Measurements from ENCODE around the gene INPP5D.
"Not testable (repeated sequence)": the region's sequence is repeated elsewhere in the genome, so short reads cannot be mapped to it uniquely, and the experiment has no call there.

INPP5D gene

DNA sequence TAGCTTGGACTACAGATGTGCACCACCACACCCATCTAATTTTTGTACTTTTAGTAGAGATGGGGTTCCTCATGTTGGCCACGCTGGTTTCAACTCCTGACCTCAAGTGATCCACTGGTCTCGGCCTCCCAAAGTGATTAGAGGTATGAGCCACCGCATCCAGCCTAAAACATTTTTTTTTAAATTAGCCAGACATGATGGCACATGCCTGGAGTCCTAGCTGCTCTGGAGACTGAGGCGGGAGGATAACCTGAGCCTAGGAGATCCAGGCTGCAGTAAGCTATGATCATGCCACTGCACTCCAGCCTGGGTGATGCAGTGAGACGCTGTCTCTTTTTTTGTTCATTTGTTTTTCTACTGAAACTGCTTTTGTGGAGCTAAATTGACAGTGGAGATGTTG, 126.7 kb downstream of the INPP5D start:
- TF ChIP-seq GATA1 (IDR thresholded peaks at IDR 0.05; ENCODE audit: low read depth, low read length) (no peak), POLR2A (IDR thresholded peaks at IDR 0.05; ENCODE audit: low read length) (no peak)

DNA sequence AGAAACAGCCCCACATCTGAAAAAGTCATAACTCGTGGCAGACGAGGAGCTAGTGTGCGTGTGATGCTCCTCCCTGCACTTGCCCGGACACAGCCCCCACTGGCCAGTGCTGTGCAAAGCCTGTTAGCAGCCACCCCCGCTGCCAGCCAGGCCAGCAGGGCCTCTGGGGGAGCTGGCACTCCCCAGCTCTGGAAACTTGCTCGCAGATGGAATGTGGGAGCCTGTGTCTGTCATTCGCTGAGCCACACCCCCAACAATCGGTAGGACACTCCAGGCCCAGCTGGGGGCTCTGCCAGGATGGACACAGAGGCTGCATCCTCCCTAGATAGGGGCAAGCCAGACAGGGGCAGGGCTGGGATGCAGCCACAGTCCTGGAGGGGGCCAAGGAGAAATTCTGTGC, 128.9 kb downstream of the INPP5D start:
- TF ChIP-seq POLR2A (IDR thresholded peaks at IDR 0.05; ENCODE audit: low read length) (no peak), GATA1 (IDR thresholded peaks at IDR 0.05; ENCODE audit: low read depth, low read length) (no peak)
- DNase-seq: no peak

More for the DNA sequence above, 126.7 kb downstream of the INPP5D start:
- DNase-seq: no peak

DNA sequence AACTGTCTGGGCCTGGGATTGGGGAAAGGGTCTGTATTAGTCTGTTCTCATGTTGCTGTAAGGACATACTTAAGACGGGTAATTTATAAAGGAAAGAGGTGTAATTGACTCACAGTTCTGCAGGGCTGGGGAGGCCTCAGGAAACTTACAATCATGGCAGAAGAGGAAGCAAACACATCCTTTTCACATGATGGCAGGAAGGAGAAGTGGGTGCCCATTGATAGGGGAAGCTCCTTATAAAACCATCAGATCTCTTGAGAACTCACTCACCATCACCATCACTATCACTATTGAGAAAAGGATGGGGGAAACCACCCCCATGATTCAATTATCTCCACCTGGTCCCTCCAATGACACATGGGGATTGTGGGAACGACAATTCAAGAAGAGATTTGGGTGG, 130.9 kb downstream of the INPP5D start:
- not testable (repeated sequence) for DNase-seq

DNA sequence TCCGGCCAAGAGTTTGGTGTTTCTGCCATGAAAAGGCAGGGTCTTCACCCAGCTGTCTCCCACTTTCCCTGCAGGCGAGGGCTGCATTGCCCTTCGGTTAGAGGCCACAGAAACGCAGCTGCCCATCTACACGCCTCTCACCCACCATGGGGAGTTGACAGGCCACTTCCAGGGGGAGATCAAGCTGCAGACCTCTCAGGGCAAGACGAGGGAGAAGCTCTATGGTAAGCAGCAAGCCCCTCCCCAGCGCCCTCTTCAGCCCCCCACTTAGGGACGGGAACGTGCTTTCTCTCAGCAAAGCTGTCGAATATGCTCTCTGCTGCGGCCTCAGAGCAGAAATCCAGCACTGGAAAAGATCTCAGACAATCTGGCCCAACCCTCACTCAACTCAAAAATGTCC, 133.6 kb downstream of the INPP5D start:
- no peak for DNase-seq
- no peak for TF ChIP-seq GATA1 (IDR thresholded peaks at IDR 0.05; ENCODE audit: low read depth, low read length)
- no peak for TF ChIP-seq POLR2A (IDR thresholded peaks at IDR 0.05; ENCODE audit: low read length)

DNA sequence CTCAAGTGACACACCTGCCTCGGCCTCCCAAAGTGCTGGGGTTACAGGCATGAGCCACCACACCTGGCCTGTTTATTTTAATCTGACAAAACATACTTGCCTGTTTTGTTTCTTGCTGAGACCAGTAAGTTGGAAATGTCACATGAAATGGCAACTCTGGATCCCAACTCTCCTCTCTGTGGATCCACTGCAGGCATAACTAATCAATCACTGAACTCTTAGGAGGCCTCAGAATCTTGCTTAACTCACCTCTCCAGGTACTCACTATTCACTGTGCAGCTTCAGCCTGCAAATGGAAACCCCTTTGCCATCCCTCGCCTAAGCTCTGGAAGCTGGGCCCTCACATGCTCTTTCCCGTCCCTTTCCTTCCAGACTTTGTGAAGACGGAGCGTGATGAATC, 134.9 kb downstream of the INPP5D start:
- TF ChIP-seq POLR2A (IDR thresholded peaks at IDR 0.05; ENCODE audit: low read length) (no peak), GATA1 (IDR thresholded peaks at IDR 0.05; ENCODE audit: low read depth, low read length) (no peak)
- DNase-seq: no peak

DNA sequence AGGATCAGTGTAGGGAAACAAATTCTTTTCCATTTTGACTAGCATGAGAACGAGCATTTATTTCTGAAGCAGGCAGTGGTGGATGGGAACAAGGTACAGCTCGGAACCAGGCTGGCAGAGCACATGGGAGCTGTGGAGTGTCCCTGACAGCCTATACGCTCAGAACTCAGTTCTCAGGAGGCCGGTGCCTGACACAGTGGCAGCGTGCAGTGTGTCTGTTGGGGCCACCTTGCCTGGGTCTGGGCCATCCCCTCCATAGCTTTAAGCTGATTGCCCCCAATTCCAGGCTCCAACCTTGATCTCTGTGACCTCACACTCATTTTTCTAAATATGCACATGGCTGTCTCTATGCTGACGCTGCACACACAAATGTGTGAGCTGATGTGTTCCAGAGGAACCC, 136.9 kb downstream of the INPP5D start:
- no peak for TF ChIP-seq GATA1 (IDR thresholded peaks at IDR 0.05; ENCODE audit: low read depth, low read length)
- TF ChIP-seq POLR2A (IDR thresholded peaks at IDR 0.05; ENCODE audit: low read length): no peak
- DNase-seq: no peak

DNA sequence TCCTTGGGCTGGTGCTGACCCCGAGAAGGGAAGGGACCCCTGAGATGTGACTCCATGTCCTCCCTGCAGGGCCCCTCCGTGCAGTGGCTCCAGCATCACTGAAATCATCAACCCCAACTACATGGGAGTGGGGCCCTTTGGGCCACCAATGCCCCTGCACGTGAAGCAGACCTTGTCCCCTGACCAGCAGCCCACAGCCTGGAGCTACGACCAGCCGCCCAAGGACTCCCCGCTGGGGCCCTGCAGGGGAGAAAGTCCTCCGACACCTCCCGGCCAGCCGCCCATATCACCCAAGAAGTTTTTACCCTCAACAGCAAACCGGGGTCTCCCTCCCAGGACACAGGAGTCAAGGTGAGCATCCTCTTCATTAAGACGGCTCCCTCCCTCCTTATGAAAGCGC, 137.9 kb downstream of the INPP5D start:
- DNase-seq: no peak
- no peak for TF ChIP-seq POLR2A (IDR thresholded peaks at IDR 0.05; ENCODE audit: low read length)
- no peak for TF ChIP-seq GATA1 (IDR thresholded peaks at IDR 0.05; ENCODE audit: low read depth, low read length)

DNA sequence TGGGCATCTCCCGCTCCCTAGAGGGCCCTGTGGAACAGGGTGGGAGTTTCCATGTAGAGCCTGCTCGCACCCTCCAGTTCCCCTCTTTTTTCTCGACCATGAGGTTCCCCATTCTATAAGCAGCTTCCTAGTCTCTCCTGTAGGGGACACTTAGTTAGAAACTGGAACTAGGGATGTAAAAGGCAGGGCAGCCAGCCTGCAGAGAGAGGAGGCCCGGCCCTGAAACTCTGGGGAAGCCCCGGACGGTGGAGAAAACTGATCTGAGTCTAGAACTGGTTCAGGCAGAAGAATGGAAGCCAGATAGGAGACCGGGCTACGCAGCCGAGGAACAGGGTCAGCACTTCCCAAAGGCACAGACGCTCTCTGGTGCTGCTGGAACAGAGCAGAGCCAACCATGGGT, 139.7 kb downstream of the INPP5D start:
- no peak for TF ChIP-seq POLR2A (IDR thresholded peaks at IDR 0.05; ENCODE audit: low read length)
- TF ChIP-seq GATA1 (IDR thresholded peaks at IDR 0.05; ENCODE audit: low read depth, low read length): no peak
- DNase-seq: no peak

DNA sequence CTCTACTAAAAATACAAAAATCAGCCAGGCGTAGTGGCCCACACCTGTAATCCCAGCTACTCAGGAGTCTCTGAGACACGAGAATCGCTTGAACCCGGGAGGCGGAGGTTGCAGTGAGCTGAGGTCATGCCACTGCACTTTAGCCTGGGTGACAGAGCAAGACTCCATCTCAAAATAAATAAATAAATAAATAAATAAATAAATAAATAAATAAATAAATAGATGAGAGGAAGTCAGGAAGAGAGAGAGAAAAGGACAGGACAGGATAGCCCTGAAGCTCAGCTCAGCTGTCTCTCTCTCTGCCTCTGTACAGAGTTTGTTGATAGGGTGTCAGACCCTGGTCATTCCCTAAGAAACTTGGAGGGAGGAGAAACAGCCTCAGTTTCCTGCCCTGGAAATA, 140.6 kb downstream of the INPP5D start:
- not testable (repeated sequence) for DNase-seq

DNA sequence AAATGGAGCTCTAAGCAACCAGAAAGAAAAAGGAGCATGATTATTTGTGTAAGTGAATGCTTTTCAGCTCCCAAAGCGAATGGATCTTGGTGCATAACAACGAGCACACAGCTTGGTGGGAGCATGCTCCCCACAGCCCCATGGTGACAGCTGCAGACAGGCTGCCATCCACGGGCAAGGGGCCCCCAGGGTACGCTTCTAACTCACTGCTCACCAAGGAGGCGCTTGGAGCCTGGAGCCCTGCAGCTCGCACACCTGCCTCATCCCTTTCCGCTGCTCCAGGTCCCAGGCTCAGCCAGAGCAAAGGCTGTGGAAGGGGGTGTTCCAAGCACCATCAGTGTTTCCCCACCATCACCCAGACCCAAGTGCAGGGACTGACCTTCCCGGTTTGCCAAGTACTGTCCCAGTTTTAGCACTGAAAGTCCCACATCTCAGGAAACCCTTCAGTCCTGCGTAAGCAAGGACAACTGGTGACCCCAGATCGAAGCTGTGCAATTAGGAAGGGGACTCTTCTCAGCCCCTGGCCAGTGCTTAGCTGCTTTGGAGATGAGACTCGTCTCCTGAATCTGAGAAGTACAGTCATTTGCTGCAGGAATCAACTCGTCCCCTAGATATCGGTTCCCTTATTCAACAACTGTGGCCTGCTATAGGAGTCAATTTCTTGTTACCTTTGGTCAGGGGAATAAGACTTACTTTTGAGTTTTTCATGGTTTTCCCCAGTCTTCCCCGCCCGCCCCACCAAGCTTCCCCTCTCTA, 141.3 kb downstream of the INPP5D start:
- no peak for TF ChIP-seq GATA1 (IDR thresholded peaks at IDR 0.05; ENCODE audit: low read depth, low read length)
- TF ChIP-seq POLR2A (IDR thresholded peaks at IDR 0.05; ENCODE audit: low read length): no peak
- DNase-seq: no peak

DNA sequence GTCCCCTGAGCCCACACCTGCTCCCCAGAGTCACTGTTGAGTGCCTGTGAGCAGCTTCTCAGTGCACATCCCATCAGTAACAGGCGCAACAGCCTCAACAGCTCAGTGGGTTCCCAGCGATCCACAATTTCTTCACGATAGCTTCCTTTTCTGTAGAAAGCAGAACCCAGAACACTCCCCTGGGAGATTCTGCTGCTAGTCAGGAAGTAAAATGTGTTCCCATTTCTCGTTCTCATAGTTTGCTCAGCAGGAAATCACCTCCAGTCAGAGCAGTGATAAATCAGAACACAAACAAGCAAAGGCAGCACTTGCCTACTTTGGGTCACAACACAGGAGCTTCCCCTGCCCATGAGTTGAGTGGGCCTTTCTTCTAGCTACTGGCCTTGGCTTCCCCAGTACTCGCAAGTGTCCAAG, 142.4 kb downstream of the INPP5D start:
- DNase-seq: no peak
- TF ChIP-seq GATA1 (IDR thresholded peaks at IDR 0.05; ENCODE audit: low read depth, low read length) (no peak), POLR2A (IDR thresholded peaks at IDR 0.05; ENCODE audit: low read length) (no peak)

DNA sequence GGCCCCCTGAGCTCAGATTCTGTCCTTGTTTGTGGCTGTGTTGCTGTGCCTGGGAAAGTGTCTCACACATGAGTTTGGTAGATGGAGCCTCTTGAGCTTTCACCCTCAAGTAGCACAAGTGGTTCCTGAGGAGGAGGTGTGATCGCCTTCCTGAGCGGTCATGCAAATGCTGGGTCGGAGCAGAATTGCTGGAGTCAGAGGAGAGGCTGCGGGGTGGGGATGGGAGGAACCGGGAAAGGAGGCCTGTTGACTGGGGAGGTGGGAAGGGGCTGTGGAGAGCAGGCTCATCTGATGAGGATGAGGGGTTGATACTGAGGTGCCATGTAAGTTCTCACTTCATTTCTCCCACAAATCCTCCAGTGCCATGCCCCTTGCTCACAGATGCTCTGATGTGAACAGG, 142.9 kb downstream of the INPP5D start:
- TF ChIP-seq POLR2A (IDR thresholded peaks at IDR 0.05; ENCODE audit: low read length) (no peak), GATA1 (IDR thresholded peaks at IDR 0.05; ENCODE audit: low read depth, low read length) (no peak)
- no peak for DNase-seq

DNA sequence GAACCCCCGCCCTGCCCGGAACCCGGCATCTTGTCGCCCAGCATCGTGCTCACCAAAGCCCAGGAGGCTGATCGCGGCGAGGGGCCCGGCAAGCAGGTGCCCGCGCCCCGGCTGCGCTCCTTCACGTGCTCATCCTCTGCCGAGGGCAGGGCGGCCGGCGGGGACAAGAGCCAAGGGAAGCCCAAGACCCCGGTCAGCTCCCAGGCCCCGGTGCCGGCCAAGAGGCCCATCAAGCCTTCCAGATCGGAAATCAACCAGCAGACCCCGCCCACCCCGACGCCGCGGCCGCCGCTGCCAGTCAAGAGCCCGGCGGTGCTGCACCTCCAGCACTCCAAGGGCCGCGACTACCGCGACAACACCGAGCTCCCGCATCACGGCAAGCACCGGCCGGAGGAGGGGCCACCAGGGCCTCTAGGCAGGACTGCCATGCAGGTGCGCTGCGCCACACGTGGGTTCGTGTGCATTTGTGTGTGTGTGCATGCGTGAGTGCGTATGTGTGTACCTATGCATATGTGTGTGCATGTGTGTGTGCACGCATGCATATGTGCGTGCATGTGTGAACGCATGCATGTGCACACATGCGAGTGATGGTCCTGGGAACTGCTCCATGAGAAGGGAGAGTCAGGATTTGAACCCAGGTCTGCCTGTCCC, 144.3 kb downstream of the INPP5D start:
- TF ChIP-seq GATA1 (IDR thresholded peaks at IDR 0.05; ENCODE audit: low read depth, low read length): no peak
- TF ChIP-seq POLR2A (IDR thresholded peaks at IDR 0.05; ENCODE audit: low read length): no peak
- peak in 1 of 2 experiments; percentile 19 for DNase-seq

DNA sequence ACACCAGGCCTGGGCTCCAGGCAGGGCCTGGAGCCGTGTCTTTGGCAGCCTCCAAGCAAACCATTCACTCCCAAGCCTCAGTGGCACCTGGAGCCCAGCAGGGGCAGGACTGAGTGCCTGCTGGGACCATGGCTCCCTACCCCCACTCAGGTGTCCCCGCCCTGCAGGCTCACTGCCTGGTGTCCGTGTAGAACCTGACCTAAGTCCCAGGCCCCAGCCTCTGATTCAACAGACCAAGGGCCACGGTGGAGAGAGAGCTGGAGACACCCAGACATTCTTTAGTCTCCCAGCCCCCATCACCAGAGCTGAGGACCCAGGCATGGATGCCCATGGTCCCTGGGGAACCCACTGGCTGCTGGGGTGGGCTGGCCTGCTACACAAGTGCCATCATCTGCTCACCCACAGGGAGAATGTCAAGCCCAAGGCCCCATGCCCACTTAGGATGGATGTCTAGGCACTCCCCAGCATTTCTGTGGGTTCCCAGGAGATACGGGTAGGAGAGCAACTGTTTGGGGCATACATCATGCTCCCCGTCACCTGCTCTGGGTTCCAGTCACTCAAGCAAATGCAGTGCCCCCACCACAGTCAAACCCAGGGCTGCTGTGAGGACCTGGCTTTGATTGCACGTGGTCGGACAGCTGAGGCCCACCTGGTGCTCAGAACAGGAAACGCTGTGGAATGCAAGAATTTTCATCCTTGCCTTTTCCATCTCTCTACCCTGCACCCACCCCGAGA, 148.4 kb downstream of the INPP5D start:
- no peak for DNase-seq
- TF ChIP-seq GATA1 (IDR thresholded peaks at IDR 0.05; ENCODE audit: low read depth, low read length) (no peak), POLR2A (IDR thresholded peaks at IDR 0.05; ENCODE audit: low read length) (no peak)

DNA sequence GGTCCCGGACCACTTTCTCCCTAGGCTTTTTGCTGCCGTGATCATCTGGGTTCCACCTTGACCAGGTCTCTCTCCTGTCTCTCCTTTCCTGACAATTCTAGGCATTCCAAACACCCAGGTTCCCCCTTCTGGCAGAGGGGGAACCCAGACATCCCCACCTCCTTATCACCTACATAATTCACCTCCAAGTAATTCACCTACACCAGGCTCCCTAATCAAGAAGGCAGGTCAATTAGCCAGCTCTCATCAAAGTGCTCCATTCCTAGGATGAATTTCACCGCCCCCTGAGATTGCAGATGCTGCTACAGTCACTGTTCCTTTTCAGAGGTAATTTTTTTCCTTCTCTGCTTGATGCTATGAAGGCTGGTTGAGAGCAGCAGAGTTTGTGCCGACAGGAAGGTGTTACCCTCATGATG, 149.0 kb downstream of the INPP5D start:
- DNase-seq: no peak
- TF ChIP-seq POLR2A (IDR thresholded peaks at IDR 0.05; ENCODE audit: low read length): no peak
- no peak for TF ChIP-seq GATA1 (IDR thresholded peaks at IDR 0.05; ENCODE audit: low read depth, low read length)

All from erythroblast (primary cell).